Panc1 (cell line): ENCODE results near the gene DIS3L2.
A peak's percentile ranks its signal among the peaks of the same experiment; 100 is the strongest.

Experiments
- CTCF ChIP-seq: fragments of 450-650 bp; IDR thresholded peaks from 2 replicates; pipeline ENCODE4 v1.5.1; 2017; ENCODE audit warnings: mild to moderate bottlenecking
- POLR2AphosphoS5 ChIP-seq: IDR thresholded peaks from 2 replicates; pipeline ENCODE4 v1.6.1; 2012; ENCODE audit warnings: mild to moderate bottlenecking, low read depth, low read length, moderate library complexity
- SIN3A ChIP-seq: IDR thresholded peaks from 2 replicates; pipeline ENCODE4 v1.6.1; 2012; ENCODE audit warnings: low read depth, mild to moderate bottlenecking, low read length, moderate library complexity, borderline replicate concordance; ENCODE audit not compliant: insufficient read depth
- TCF7L2 ChIP-seq: IDR thresholded peaks from 2 replicates; pipeline ENCODE4 v1.6.1; 2011; ENCODE audit warnings: mild to moderate bottlenecking, low read depth, low read length, inconsistent platforms
- TF ChIP-seq, protein P1 (sequence below), 2 experiments: IDR thresholded peaks; 2 replicates each; pipeline ENCODE4 v1.6.1; 2011 to 2012; ENCODE audit warnings: low read depth in 2 of 2, control low read depth in 1 of 2, low read length in 1 of 2, mild to moderate bottlenecking in 1 of 2, moderate library complexity in 1 of 2; ENCODE audit not compliant: insufficient read depth in 1 of 2

DNA sequence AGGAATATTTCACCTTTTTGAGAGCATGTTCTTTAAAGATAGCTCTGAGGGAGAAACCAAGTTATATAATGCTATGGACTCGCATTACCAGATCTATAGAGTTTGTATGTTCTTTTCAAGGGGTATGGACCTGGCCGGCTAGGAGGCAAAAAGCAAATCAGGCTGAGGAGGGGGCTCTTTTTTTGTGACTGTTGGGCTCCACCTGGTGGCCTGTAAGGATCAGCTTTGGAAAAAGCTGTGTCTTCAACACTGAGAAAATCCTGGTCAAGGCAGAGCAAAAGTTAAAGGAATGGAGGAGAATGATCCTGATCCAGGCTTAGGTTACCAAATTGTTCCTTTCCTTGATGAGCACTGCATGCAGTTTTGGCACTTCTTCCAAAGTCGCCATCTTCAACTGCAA, 180.5 kb downstream of the DIS3L2 start:
- peak; percentile 81 for TF ChIP-seq CTCF
- TF ChIP-seq, protein P1, sequence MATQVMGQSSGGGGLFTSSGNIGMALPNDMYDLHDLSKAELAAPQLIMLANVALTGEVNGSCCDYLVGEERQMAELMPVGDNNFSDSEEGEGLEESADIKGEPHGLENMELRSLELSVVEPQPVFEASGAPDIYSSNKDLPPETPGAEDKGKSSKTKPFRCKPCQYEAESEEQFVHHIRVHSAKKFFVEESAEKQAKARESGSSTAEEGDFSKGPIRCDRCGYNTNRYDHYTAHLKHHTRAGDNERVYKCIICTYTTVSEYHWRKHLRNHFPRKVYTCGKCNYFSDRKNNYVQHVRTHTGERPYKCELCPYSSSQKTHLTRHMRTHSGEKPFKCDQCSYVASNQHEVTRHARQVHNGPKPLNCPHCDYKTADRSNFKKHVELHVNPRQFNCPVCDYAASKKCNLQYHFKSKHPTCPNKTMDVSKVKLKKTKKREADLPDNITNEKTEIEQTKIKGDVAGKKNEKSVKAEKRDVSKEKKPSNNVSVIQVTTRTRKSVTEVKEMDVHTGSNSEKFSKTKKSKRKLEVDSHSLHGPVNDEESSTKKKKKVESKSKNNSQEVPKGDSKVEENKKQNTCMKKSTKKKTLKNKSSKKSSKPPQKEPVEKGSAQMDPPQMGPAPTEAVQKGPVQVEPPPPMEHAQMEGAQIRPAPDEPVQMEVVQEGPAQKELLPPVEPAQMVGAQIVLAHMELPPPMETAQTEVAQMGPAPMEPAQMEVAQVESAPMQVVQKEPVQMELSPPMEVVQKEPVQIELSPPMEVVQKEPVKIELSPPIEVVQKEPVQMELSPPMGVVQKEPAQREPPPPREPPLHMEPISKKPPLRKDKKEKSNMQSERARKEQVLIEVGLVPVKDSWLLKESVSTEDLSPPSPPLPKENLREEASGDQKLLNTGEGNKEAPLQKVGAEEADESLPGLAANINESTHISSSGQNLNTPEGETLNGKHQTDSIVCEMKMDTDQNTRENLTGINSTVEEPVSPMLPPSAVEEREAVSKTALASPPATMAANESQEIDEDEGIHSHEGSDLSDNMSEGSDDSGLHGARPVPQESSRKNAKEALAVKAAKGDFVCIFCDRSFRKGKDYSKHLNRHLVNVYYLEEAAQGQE (IDR thresholded peaks at IDR 0.05; ENCODE audit: insufficient read depth in 1 of 2, low read depth in 2 of 2, low read length in 1 of 2): no peak
- TF ChIP-seq SIN3A: no peak
- no peak for TF ChIP-seq POLR2AphosphoS5
- TF ChIP-seq TCF7L2: no peak
